B cell (primary cell): Measurements from ENCODE around the gene LATS2.

Source experiments
- EZH2 ChIP-seq: IDR thresholded peaks from 2 replicates; pipeline ENCODE4 v1.6.1; 2012; ENCODE audit warnings: borderline replicate concordance, low read depth, mild to moderate bottlenecking, moderate library complexity, low read length; ENCODE audit not compliant: insufficient read depth, poor library complexity, severe bottlenecking
- TF ChIP-seq, protein P1 (sequence below): fragments of 200-600 bp; IDR thresholded peaks from one replicate; pipeline ENCODE4 v1.8.0; 2022; ENCODE audit warnings: antibody characterized with exemption, mild to moderate bottlenecking

DNA sequence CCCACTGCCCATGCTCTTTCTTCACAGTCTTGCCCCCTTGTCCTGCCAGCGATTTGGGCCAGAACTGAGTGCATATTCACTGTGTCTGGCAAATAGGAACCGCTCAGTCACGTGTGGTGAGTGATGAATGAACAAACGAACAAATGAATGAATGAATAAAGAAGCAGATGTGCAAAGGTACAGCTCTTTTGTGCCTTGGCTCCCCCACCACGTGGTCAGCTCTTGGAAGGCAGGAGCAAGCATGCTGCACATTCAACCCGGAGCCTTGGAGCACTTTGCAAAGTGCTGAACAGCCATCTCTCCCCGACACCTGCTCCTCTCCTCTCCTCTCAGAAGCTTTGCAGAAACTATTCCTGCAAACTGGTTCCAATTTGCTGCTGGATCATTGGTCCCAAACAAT, 52.4 kb downstream of the LATS2 start:
- TF ChIP-seq, protein P1, sequence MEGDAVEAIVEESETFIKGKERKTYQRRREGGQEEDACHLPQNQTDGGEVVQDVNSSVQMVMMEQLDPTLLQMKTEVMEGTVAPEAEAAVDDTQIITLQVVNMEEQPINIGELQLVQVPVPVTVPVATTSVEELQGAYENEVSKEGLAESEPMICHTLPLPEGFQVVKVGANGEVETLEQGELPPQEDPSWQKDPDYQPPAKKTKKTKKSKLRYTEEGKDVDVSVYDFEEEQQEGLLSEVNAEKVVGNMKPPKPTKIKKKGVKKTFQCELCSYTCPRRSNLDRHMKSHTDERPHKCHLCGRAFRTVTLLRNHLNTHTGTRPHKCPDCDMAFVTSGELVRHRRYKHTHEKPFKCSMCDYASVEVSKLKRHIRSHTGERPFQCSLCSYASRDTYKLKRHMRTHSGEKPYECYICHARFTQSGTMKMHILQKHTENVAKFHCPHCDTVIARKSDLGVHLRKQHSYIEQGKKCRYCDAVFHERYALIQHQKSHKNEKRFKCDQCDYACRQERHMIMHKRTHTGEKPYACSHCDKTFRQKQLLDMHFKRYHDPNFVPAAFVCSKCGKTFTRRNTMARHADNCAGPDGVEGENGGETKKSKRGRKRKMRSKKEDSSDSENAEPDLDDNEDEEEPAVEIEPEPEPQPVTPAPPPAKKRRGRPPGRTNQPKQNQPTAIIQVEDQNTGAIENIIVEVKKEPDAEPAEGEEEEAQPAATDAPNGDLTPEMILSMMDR = no peak
- no peak for TF ChIP-seq EZH2
